ENCODE measurements around the gene CPT1A.
A peak's percentile ranks its signal among the peaks of the same experiment; 100 is the strongest.

The CPT1A gene

GRCh38 chr11:68828155-68828931, 13.4 kb downstream of the CPT1A start:
- no peak for TF ChIP-seq YY1 (IDR thresholded peaks at IDR 0.05; ENCODE audit: low read depth)
- TF ChIP-seq CEBPB (IDR thresholded peaks at IDR 0.05): no peak
- TF ChIP-seq ZBTB7A (IDR thresholded peaks at IDR 0.05; ENCODE audit: low read depth): no peak
- no peak for TF ChIP-seq FOXM1 (IDR thresholded peaks at IDR 0.05; ENCODE audit: borderline replicate concordance, low read depth)
- TF ChIP-seq, protein P1, sequence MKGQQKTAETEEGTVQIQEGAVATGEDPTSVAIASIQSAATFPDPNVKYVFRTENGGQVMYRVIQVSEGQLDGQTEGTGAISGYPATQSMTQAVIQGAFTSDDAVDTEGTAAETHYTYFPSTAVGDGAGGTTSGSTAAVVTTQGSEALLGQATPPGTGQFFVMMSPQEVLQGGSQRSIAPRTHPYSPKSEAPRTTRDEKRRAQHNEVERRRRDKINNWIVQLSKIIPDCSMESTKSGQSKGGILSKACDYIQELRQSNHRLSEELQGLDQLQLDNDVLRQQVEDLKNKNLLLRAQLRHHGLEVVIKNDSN (IDR thresholded peaks at IDR 0.05): no peak
- no peak for TF ChIP-seq EP300 (IDR thresholded peaks at IDR 0.05; ENCODE audit: borderline replicate concordance)
- TF ChIP-seq RAD21 (IDR thresholded peaks at IDR 0.05; ENCODE audit: low read depth): no peak
- no peak for TF ChIP-seq TAF1 (IDR thresholded peaks at IDR 0.05; ENCODE audit: low read depth)

DNA sequence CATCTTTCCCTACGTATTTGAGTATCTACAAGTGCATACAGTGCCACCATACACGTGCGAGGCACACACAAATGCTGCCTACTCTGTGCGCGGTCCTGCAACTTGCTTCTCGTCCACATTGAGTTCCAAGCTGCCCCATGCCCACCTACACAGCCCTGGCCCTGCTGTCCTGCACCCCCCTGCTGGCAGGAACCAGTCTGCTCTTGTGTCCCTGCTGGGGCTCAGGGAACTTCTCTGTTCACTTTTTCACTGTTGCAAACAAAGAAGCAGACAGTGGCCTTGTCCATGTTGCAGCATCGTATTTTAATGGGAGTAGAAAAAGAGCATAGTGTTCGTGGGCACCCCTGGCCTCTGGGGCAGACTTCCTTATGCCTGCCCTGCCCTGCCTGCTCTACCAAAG, 14.0 kb downstream of the CPT1A start:
- TF ChIP-seq EP300 (IDR thresholded peaks at IDR 0.05; ENCODE audit: borderline replicate concordance) (no peak), EGR1 (IDR thresholded peaks at IDR 0.05) (no peak), RAD21 (IDR thresholded peaks at IDR 0.05; ENCODE audit: low read depth) (no peak), REST (IDR thresholded peaks at IDR 0.05; ENCODE audit: low read depth) (no peak), TEAD4 (IDR thresholded peaks at IDR 0.05) (no peak), ZBTB7A (IDR thresholded peaks at IDR 0.05; ENCODE audit: low read depth) (no peak), FOXM1 (IDR thresholded peaks at IDR 0.05; ENCODE audit: borderline replicate concordance, low read depth) (no peak), TCF12 (IDR thresholded peaks at IDR 0.05; ENCODE audit: low read depth) (no peak), TAF1 (IDR thresholded peaks at IDR 0.05; ENCODE audit: low read depth) (no peak), YY1 (IDR thresholded peaks at IDR 0.05; ENCODE audit: low read depth) (no peak), CEBPB (IDR thresholded peaks at IDR 0.05) (no peak), NFIC (IDR thresholded peaks at IDR 0.05) (no peak), MAX (IDR thresholded peaks at IDR 0.05) (no peak), CREB1 (IDR thresholded peaks at IDR 0.05; ENCODE audit: low read depth) (no peak)
- TF ChIP-seq, protein P1 (IDR thresholded peaks at IDR 0.05): no peak

DNA sequence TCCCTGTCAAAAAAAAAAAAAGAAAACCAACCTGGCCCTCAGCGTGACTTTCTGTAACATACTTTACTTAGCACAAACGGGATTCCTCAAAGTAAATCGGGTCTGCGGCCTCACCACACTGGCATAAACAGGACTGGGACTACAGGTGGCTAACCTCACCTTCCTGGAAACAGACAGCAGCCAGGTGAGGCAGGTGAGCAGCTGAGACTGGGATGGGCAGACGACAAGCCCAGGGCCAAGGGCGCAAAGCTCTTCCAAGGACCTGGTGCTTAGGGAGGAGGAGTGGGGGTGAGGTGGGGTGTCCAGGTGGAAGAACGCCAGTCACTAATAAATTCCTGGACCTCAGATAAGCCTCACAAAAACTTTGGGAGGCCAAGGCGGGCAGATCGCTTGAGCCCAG, 15.0 kb downstream of the CPT1A start:
- no peak for TF ChIP-seq ZBTB7A (IDR thresholded peaks at IDR 0.05; ENCODE audit: low read depth)
- TF ChIP-seq MAX (IDR thresholded peaks at IDR 0.05): no peak
- TF ChIP-seq TAF1 (IDR thresholded peaks at IDR 0.05; ENCODE audit: low read depth): no peak
- no peak for TF ChIP-seq FOXM1 (IDR thresholded peaks at IDR 0.05; ENCODE audit: borderline replicate concordance, low read depth)
- TF ChIP-seq CREB1 (IDR thresholded peaks at IDR 0.05; ENCODE audit: low read depth): no peak
- no peak for TF ChIP-seq RAD21 (IDR thresholded peaks at IDR 0.05; ENCODE audit: low read depth)
- TF ChIP-seq EGR1 (IDR thresholded peaks at IDR 0.05): no peak
- TF ChIP-seq TEAD4 (IDR thresholded peaks at IDR 0.05): no peak
- no peak for TF ChIP-seq EP300 (IDR thresholded peaks at IDR 0.05; ENCODE audit: borderline replicate concordance)
- TF ChIP-seq CEBPB (IDR thresholded peaks at IDR 0.05): no peak
- TF ChIP-seq, protein P1 (IDR thresholded peaks at IDR 0.05): no peak
- no peak for TF ChIP-seq YY1 (IDR thresholded peaks at IDR 0.05; ENCODE audit: low read depth)

GRCh38 chr11:68825571-68825970, 16.1 kb downstream of the CPT1A start:
- TF ChIP-seq TEAD4 (IDR thresholded peaks at IDR 0.05): no peak
- peak; percentile 61 for TF ChIP-seq RAD21 (IDR thresholded peaks at IDR 0.05; ENCODE audit: low read depth)

- TF ChIP-seq TAF1 (IDR thresholded peaks at IDR 0.05; ENCODE audit: low read depth) (no peak), RAD21 (IDR thresholded peaks at IDR 0.05; ENCODE audit: low read depth) (no peak), FOXM1 (IDR thresholded peaks at IDR 0.05; ENCODE audit: borderline replicate concordance, low read depth) (no peak), MAX (IDR thresholded peaks at IDR 0.05) (no peak), TCF12 (IDR thresholded peaks at IDR 0.05; ENCODE audit: low read depth) (no peak), CREB1 (IDR thresholded peaks at IDR 0.05; ENCODE audit: low read depth) (no peak), TEAD4 (IDR thresholded peaks at IDR 0.05) (no peak), ZBTB7A (IDR thresholded peaks at IDR 0.05; ENCODE audit: low read depth) (no peak), EP300 (IDR thresholded peaks at IDR 0.05; ENCODE audit: borderline replicate concordance) (no peak), CEBPB (IDR thresholded peaks at IDR 0.05) (no peak), NFIC (IDR thresholded peaks at IDR 0.05) (no peak), YY1 (IDR thresholded peaks at IDR 0.05; ENCODE audit: low read depth) (no peak), EGR1 (IDR thresholded peaks at IDR 0.05) (no peak), REST (IDR thresholded peaks at IDR 0.05; ENCODE audit: low read depth) (no peak)
- TF ChIP-seq, protein P1 (IDR thresholded peaks at IDR 0.05): no peak
Measured at GRCh38 chr11:68822546-68822945, 19.2 kb downstream of the CPT1A start.
